ENCODE data around the gene S100A5. TPM values are rescaled to one million over a fixed set of nuclear protein-coding genes. Genes with fewer than 3 reads are reported as not detected.

The S100A5 gene
- total and polyA plus RNA-seq, 9 of the 15 experiments (the other 6 are each of a cell fraction or from before 2014, with no cell fraction given): 0.56 to 1.4 (median 0.64) TPM; not detected in 5

- DNase-seq (ENCODE audit: extremely low read depth in 1 of 4, low spot score in 3 of 4) (no peak), FAIRE-seq (peak; percentile 48), ATAC-seq (no peak)
- in situ Hi-C loops (cut with MboI): no loop called here
- Histone ChIP-seq H3K4me3 (no peak overlapping the region), H3K9ac (ENCODE audit: insufficient read depth in 1 of 2, low read depth in 2 of 2, low read length in 2 of 2) (no peak overlapping the region), H3K4me1 (replicated peaks in 1 of 2; ENCODE audit: control insufficient read depth in 2 of 2, insufficient read depth in 2 of 2, low read length in 2 of 2) (peaks cover 0 to 6% of the 10 kb centered on the region in 2 experiments; a peak in 1 of 5 replicates), H3K4me2 (ENCODE audit: insufficient read depth, low read length) (no peak overlapping the region), H3K36me3 (ENCODE audit: control insufficient read depth, insufficient read depth, low read length) (no peaks in the 10 kb centered on the region), H3K27ac (ENCODE audit: extremely low read depth, low read depth, low read length) (no peak overlapping the region), H3K79me2 (ENCODE audit: control insufficient read depth, insufficient read depth, low read length) (no peaks in the 10 kb centered on the region), H3K9me1 (ENCODE audit: control insufficient read depth, insufficient read depth, low read length) (no peaks in the 10 kb centered on the region), H2AFZ (ENCODE audit: low read depth, low read length) (no peak overlapping the region), H4K20me1 (replicated peaks; ENCODE audit: control insufficient read depth, insufficient read depth, low read length) (no peaks in the 10 kb centered on the region), H3K27me3 (ENCODE audit: control insufficient read depth in 2 of 2, insufficient read depth in 2 of 2, low read length in 2 of 2) (no peaks in the 10 kb centered on the region), H3K9me3 (replicated peaks; ENCODE audit: control insufficient read depth, insufficient read depth, low read depth, low read length) (no peaks in the 10 kb centered on the region)
- TF ChIP-seq CEBPG (CRISPR knock-in tag; IDR thresholded peaks at IDR 0.05) (no peak), CEBPG (tag; conservative IDR thresholded peaks at IDR 0.05 in 1 of 2, IDR thresholded peaks at IDR 0.05 in 1 of 2) (0 out of 4 replicates have a peak, but pooled peaks of 1 of the 2 experiments have one; percentile 9), ZNF511 (CRISPR knock-in tag; IDR thresholded peaks at IDR 0.05) (no peak), C11orf30 (IDR thresholded peaks at IDR 0.05; ENCODE audit: low read depth) (no peak), L3MBTL2 (IDR thresholded peaks at IDR 0.05) (no peak)
- intact Hi-C loops (cut with micrococcal nuclease): no loop called here
- ChIA-PET CTCF (ENCODE audit: low intra/inter-chr PET ratio) (no interaction called here), POLR2A (no interaction called here)
- WGBS (ENCODE audit: insufficient coverage, low coverage, missing lambda C conversion rate): 20% methylated on average over 1 of the region's 1 CpG
- BruUV-seq (replicated peaks): no TSS peak
Observed at GRCh38 chr1:153585006-153585405, 44.3 kb upstream of the S100A5 start.

GRCh38 chr1:153583976-153584375 lies 43.2 kb upstream of the S100A5 start:
- no peak for ATAC-seq
- no peak for TF ChIP-seq FOXJ3 (CRISPR knock-in tag; IDR thresholded peaks at IDR 0.05)
- TF ChIP-seq TAF1 (IDR thresholded peaks at IDR 0.05; ENCODE audit: control insufficient read depth, extremely low read depth, insufficient read depth, low read length, severe bottlenecking): no peak
- no peak for TF ChIP-seq HMG20A (CRISPR knock-in tag; conservative IDR thresholded peaks at IDR 0.05)
- no peaks in the 10 kb centered on the region for H4K20me1 ChIP-seq (replicated peaks; ENCODE audit: control insufficient read depth, insufficient read depth, low read length)
- no peak overlapping the region for H3K4me3 ChIP-seq
- peaks cover 0 to 6% of the 10 kb centered on the region in 2 experiments; a peak in 1 of 5 replicates for H3K4me1 ChIP-seq (replicated peaks in 1 of 2; ENCODE audit: control insufficient read depth in 2 of 2, insufficient read depth in 2 of 2, low read length in 2 of 2)
- CTCF ChIA-PET (ENCODE audit: low intra/inter-chr PET ratio): interaction anchor here (0.7 kb wide), 1 partner anchor 12 kb away, joined by 3 read pairs; no protein-coding TSS in a partner anchor
- no peaks in the 10 kb centered on the region for H3K79me2 ChIP-seq (ENCODE audit: control insufficient read depth, insufficient read depth, low read length)
- in situ Hi-C loops (cut with MboI) (no loop called here), intact Hi-C loops (cut with micrococcal nuclease) (no loop called here)
- H3K9me3 ChIP-seq (replicated peaks; ENCODE audit: control insufficient read depth, insufficient read depth, low read depth, low read length): no peaks in the 10 kb centered on the region
- POLR2A ChIA-PET: interaction anchor here (1.3 kb wide), 1 partner anchor 9 kb away, joined by 4 read pairs; no protein-coding TSS in a partner anchor
- H3K36me3 ChIP-seq (ENCODE audit: control insufficient read depth, insufficient read depth, low read length): no peaks in the 10 kb centered on the region
- BruUV-seq (replicated peaks): no TSS peak
- H3K9me1 ChIP-seq (ENCODE audit: control insufficient read depth, insufficient read depth, low read length): no peaks in the 10 kb centered on the region
- H2AFZ ChIP-seq (ENCODE audit: low read depth, low read length): 0 out of 2 replicates have a peak overlapping the region, but pooled peaks have one; percentile 7
- H3K27me3 ChIP-seq (ENCODE audit: control insufficient read depth in 2 of 2, insufficient read depth in 2 of 2, low read length in 2 of 2): no peaks in the 10 kb centered on the region
- no peak overlapping the region for H3K27ac ChIP-seq (ENCODE audit: extremely low read depth, low read depth, low read length)
- peak; percentile 55 for FAIRE-seq
- H3K9ac ChIP-seq (ENCODE audit: insufficient read depth in 1 of 2, low read depth in 2 of 2, low read length in 2 of 2): no peak overlapping the region
- WGBS (ENCODE audit: insufficient coverage, low coverage, missing lambda C conversion rate): 21% methylated on average over 2 of the region's 2 CpGs
- H3K4me2 ChIP-seq (ENCODE audit: insufficient read depth, low read length): no peak overlapping the region
- DNase-seq (ENCODE audit: extremely low read depth in 1 of 4, low spot score in 3 of 4): no peak

Measured in K562 (cell line).